HG03520 (cell line): ENCODE measurements around the gene KPNB1.

ENCODE experiments used
- ATAC-seq: cut with Tn5 transposase; IDR thresholded peaks from one replicate; pipeline ENCODE4 v1.9.1; 2021; ENCODE audit warnings: mild to moderate bottlenecking, moderate library complexity; ENCODE audit not compliant: unreplicated experiment

The KPNB1 gene

GRCh38 chr17:47696717-47697642 lies 47.3 kb downstream of the KPNB1 start:
- no peak for ATAC-seq

GRCh38 chr17:47697906-47698711 lies 48.4 kb downstream of the KPNB1 start:
- no peak for ATAC-seq

- ATAC-seq: no peak
These were observed 49.2 kb downstream of the KPNB1 start for GRCh38 chr17:47698749-47699535.

GRCh38 chr17:47699536-47699840 lies 49.8 kb downstream of the KPNB1 start:
- ATAC-seq: no peak

GRCh38 chr17:47700471-47701449 lies 51.0 kb downstream of the KPNB1 start:
- no peak for ATAC-seq

- ATAC-seq: no peak
These were observed 51.9 kb downstream of the KPNB1 start for GRCh38 chr17:47701608-47702007.

GRCh38 chr17:47702391-47702995 lies 52.8 kb downstream of the KPNB1 start:
- ATAC-seq: no peak

- ATAC-seq: no peak
These were observed 53.5 kb downstream of the KPNB1 start for GRCh38 chr17:47703191-47703591.

GRCh38 chr17:47703671-47704070 lies 54.0 kb downstream of the KPNB1 start:
- ATAC-seq: no peak

- no peak for ATAC-seq
These were observed 54.4 kb downstream of the KPNB1 start for GRCh38 chr17:47704116-47704515.

- no peak for ATAC-seq
These were observed 55.0 kb downstream of the KPNB1 start for GRCh38 chr17:47704736-47705135.

GRCh38 chr17:47705536-47706530 lies 56.1 kb downstream of the KPNB1 start:
- no peak for ATAC-seq

- no peak for ATAC-seq
These were observed 57.5 kb downstream of the KPNB1 start for GRCh38 chr17:47707056-47707804.

GRCh38 chr17:47707884-47708283 lies 58.2 kb downstream of the KPNB1 start:
- no peak for ATAC-seq

- no peak for ATAC-seq
These were observed 58.7 kb downstream of the KPNB1 start for GRCh38 chr17:47708312-47708863.

GRCh38 chr17:47708864-47709541 lies 59.3 kb downstream of the KPNB1 start:
- ATAC-seq: no peak

- ATAC-seq: no peak
These were observed 59.9 kb downstream of the KPNB1 start for GRCh38 chr17:47709594-47709993.
